H1 (cell line): ENCODE data around the gene PMEPA1. TPM values are rescaled to one million over a fixed set of nuclear protein-coding genes. Genes with fewer than 3 reads are reported as not detected.

Experiments
- CTCF ChIA-PET: fragments of 300-600 bp; sonication (Branson Sonifier 250); formaldehyde crosslinking; loops from one replicate; lab custom pipeline; 2021; ENCODE audit not compliant: partially characterized antibody; lab: Charles Lee
- POLR2A ChIA-PET: fragments of 300-600 bp; sonication (Branson Sonifier 250); formaldehyde crosslinking; loops from one replicate; lab custom pipeline; 2021; ENCODE audit warnings: inconsistent platforms; ENCODE audit not compliant: partially characterized antibody; lab: Charles Lee
- DNase-seq, 2 experiments: peaks; one replicate each; pipeline versions ENCODE4 v3.0.0 to v3.0.0-alpha.2; 2010 to 2022; ENCODE audit warnings: low spot score in 2 of 2, low read depth in 1 of 2, mixed read lengths in 1 of 2
- FAIRE-seq: peaks from 2 replicates; lab custom pipeline; 2011; peaks lifted over from hg19 to GRCh38; lab: Jason Lieb, UNC
- H2AFZ ChIP-seq: 2 replicates; pipeline ENCODE4 v1.8.1; 2012; ENCODE audit warnings: low read length, inconsistent platforms
- H2AK5ac ChIP-seq: 2 replicates; pipeline ENCODE4 v1.6.1; 2013; ENCODE audit warnings: low read depth, low read length
- H2BK120ac ChIP-seq: replicated peaks from 2 replicates; pipeline ENCODE3; 2013; ENCODE audit warnings: low read depth, low read length, inconsistent platforms
- H2BK12ac ChIP-seq: 2 replicates; pipeline ENCODE4 v1.6.1; 2013; ENCODE audit warnings: low read depth, low read length
- H2BK15ac ChIP-seq: 2 replicates; pipeline ENCODE4 v1.6.1; 2013; ENCODE audit warnings: low read length
- H2BK20ac ChIP-seq: 2 replicates; pipeline ENCODE4 v1.6.1; 2013; ENCODE audit warnings: low read length
- H2BK5ac ChIP-seq: 2 replicates; pipeline ENCODE4 v1.6.1; 2013; ENCODE audit warnings: low read depth, low read length
- H3K14ac ChIP-seq: 2 replicates; pipeline ENCODE4 v1.6.1; 2013; ENCODE audit warnings: inconsistent platforms; ENCODE audit not compliant: insufficient read length
- H3K18ac ChIP-seq: 2 replicates; pipeline ENCODE4 v1.6.1; 2013; ENCODE audit warnings: low read length; ENCODE audit errors: extremely low read depth
- H3K23ac ChIP-seq: 2 replicates; pipeline ENCODE4 v1.6.1; 2013; ENCODE audit warnings: inconsistent platforms; ENCODE audit not compliant: insufficient read length
- H3K23me2 ChIP-seq: 2 replicates; pipeline ENCODE4 v1.6.1; 2013; ENCODE audit warnings: low read depth, low read length
- H3K27ac ChIP-seq: 2 replicates; pipeline ENCODE4 v1.6.1; 2011; ENCODE audit warnings: low read depth, low read length, inconsistent platforms
- H3K27me3 ChIP-seq, 4 experiments: replicated peaks in 1 of 4; 1 replicate in 1 of 4; 2 replicates in 3 of 4; pipeline versions ENCODE4 v1.6.1 to v1.8.1; 2011 to 2013; ENCODE audit warnings: low read length in 3 of 4, mild to moderate bottlenecking in 3 of 4, inconsistent platforms in 2 of 4, mixed read lengths in 2 of 4, moderate library complexity in 1 of 4; ENCODE audit not compliant: control insufficient read depth in 3 of 4, insufficient read depth in 3 of 4; ENCODE audit errors: extremely low read depth in 1 of 4
- H3K36me3 ChIP-seq, 4 experiments: 2 replicates each; pipeline versions ENCODE4 v1.6.1 to v1.8.1; 2011 to 2013; ENCODE audit warnings: mild to moderate bottlenecking in 4 of 4, low read length in 3 of 4, moderate library complexity in 2 of 4, control low read depth in 1 of 4, inconsistent platforms in 1 of 4; ENCODE audit not compliant: insufficient read depth in 4 of 4, control insufficient read depth in 2 of 4
- H3K4ac ChIP-seq: replicated peaks from 2 replicates; pipeline ENCODE3; 2013; ENCODE audit warnings: low read length, low read depth, mixed read lengths, inconsistent platforms; ENCODE audit not compliant: insufficient read length
- H3K4me1 ChIP-seq, 4 experiments: replicated peaks in 1 of 4; 1 replicate in 1 of 4; 2 replicates in 3 of 4; pipeline versions ENCODE4 v1.6.1 to v1.8.1; 2011 to 2013; ENCODE audit warnings: low read length in 3 of 4, inconsistent platforms in 2 of 4, mixed read lengths in 1 of 4; ENCODE audit not compliant: insufficient read depth in 4 of 4, control insufficient read depth in 3 of 4
- H3K4me2 ChIP-seq, 2 experiments: 2 replicates each; pipeline versions ENCODE4 v1.6.1 to v1.8.1; 2011 to 2013; ENCODE audit warnings: low read depth in 2 of 2, low read length in 2 of 2, control low read depth in 1 of 2, inconsistent platforms in 1 of 2, mild to moderate bottlenecking in 1 of 2; ENCODE audit not compliant: insufficient read depth in 1 of 2
- H3K4me3 ChIP-seq, 4 experiments: fragments of 200-600, 300-600 bp in 1 of 4; sonication (generic), shearing (Covaris generic), sonication (Bioruptor Twin) in 1 of 4; 2 replicates each; pipeline versions ENCODE4 v1.5.1 to v1.8.1; 2011 to 2016; ENCODE audit warnings: low read length in 4 of 4, low read depth in 3 of 4, control low read depth in 2 of 4, inconsistent platforms in 2 of 4, mild to moderate bottlenecking in 2 of 4, mixed read lengths in 1 of 4, moderate library complexity in 1 of 4; ENCODE audit not compliant: insufficient read depth in 2 of 4; ENCODE audit errors: extremely low read depth in 1 of 4
- H3K56ac ChIP-seq: replicated peaks from 2 replicates; pipeline ENCODE3; 2013; ENCODE audit warnings: low read depth, mild to moderate bottlenecking, mixed read lengths, low read length, inconsistent platforms; ENCODE audit not compliant: insufficient read length
- H3K79me1 ChIP-seq: 2 replicates; pipeline ENCODE4 v1.6.1; 2013; ENCODE audit warnings: low read depth, low read length, control low read depth
- H3K79me2 ChIP-seq, 2 experiments: 2 replicates each; pipeline versions ENCODE4 v1.6.1 to v1.8.1; 2012 to 2013; ENCODE audit warnings: low read length in 2 of 2, mild to moderate bottlenecking in 2 of 2, inconsistent platforms in 1 of 2; ENCODE audit not compliant: insufficient read depth in 2 of 2, control insufficient read depth in 1 of 2
- H3K9ac ChIP-seq, 4 experiments: replicated peaks in 1 of 4; 1 replicate in 1 of 4; 2 replicates in 3 of 4; pipeline versions ENCODE4 v1.6.1 to v1.8.1; 2011 to 2013; ENCODE audit warnings: low read depth in 3 of 4, low read length in 3 of 4, control low read depth in 2 of 4, mild to moderate bottlenecking in 2 of 4, moderate library complexity in 2 of 4, inconsistent platforms in 1 of 4; ENCODE audit errors: extremely low read depth in 1 of 4
- H3K9me3 ChIP-seq, 2 experiments: 2 replicates each; pipeline versions ENCODE4 v1.6.1 to v1.8.1; 2012 to 2013; ENCODE audit warnings: mild to moderate bottlenecking in 2 of 2, moderate library complexity in 2 of 2, control low read depth in 1 of 2, inconsistent platforms in 1 of 2, low read depth in 1 of 2, low read length in 1 of 2, mixed read lengths in 1 of 2; ENCODE audit not compliant: insufficient read depth in 2 of 2
- H4K20me1 ChIP-seq, 2 experiments: replicated peaks in 1 of 2; 2 replicates each; pipeline versions ENCODE3 to v1.8.1; 2011 to 2013; ENCODE audit warnings: inconsistent platforms in 2 of 2, low read length in 2 of 2, mild to moderate bottlenecking in 1 of 2; ENCODE audit not compliant: insufficient read depth in 2 of 2, control insufficient read depth in 1 of 2
- H4K5ac ChIP-seq: 2 replicates; pipeline ENCODE4 v1.6.1; 2013; ENCODE audit warnings: low read length, low read depth, mixed read lengths, inconsistent platforms; ENCODE audit not compliant: insufficient read length
- H4K8ac ChIP-seq: 2 replicates; pipeline ENCODE4 v1.8.0; 2013; ENCODE audit warnings: mild to moderate bottlenecking, moderate library complexity, low read length, inconsistent platforms; ENCODE audit not compliant: insufficient read depth; ENCODE audit errors: extremely low read depth
- H4K91ac ChIP-seq: replicated peaks from 2 replicates; pipeline ENCODE3; 2013; ENCODE audit warnings: low read length, mixed read lengths, inconsistent platforms; ENCODE audit not compliant: insufficient read length
- BACH1 ChIP-seq: IDR thresholded peaks from 2 replicates; pipeline ENCODE4 v1.6.1; 2012; ENCODE audit warnings: low read length, improper control_type of control experiment
- CBX8 ChIP-seq: fragments of 300-800, 300-1000 bp; sonication (generic); IDR thresholded peaks from 2 replicates; pipeline ENCODE4 v1.7.1; 2016; ENCODE audit warnings: low read depth, low read length, borderline replicate concordance
- GABPA ChIP-seq: IDR thresholded peaks from 2 replicates; pipeline ENCODE4 v1.6.1; 2011; ENCODE audit warnings: mild to moderate bottlenecking, low read length, moderate library complexity, borderline replicate concordance; ENCODE audit not compliant: insufficient read depth
- TBP ChIP-seq: IDR thresholded peaks from 2 replicates; pipeline ENCODE4 v1.6.1; 2011; ENCODE audit warnings: low read depth, low read length, improper control_type of control experiment
- WGBS, 2 experiments: shearing (Covaris generic) in 1 of 2; methylation state at CpG; one replicate each; pipeline versions ENCODE4 v1.1.6 to v1.1.7; 2013 to 2015; ENCODE audit warnings: low lambda C conversion rate in 2 of 2, mixed read lengths in 2 of 2, inconsistent platforms in 1 of 2, low coverage in 1 of 2, missing lambda C conversion rate in 1 of 2; ENCODE audit not compliant: insufficient replicate concordance in 2 of 2, insufficient coverage in 1 of 2, insufficient read length in 1 of 2; ENCODE audit errors: extremely low coverage in 1 of 2, missing lambda C conversion rate in 1 of 2; 5-methylcytosine and 5-hydroxymethylcytosine counted together
- polyA plus RNA-seq, 7 experiments: library from polyadenylated mRNA; depleted of rRNA in 3 of 7; stranded (reverse) in 5 of 7; unstranded in 2 of 7; fragments of >200 nt in 5 of 7; fragments of 200-250 nt in 2 of 7; gene quantifications; 1 replicate in 5 of 7; 2 replicates in 1 of 7; 4 replicates in 1 of 7; pipeline versions ENCODE4 v1.2.1 to v1.2.3, GENCODE V29; 2011 to 2013; ENCODE audit warnings: missing spikeins in 2 of 7, mixed read lengths in 2 of 7
- total RNA-seq: library from RNA; stranded (reverse); fragmentation: NEBNext Ultra II Directional; extraction: Animal tissue kit (Norgen Biotek cat#: 25700); gene quantifications from 2 replicates; pipeline ENCODE4 v1.2.1, GENCODE V29; 2021
- TF ChIP-seq, protein P1 (sequence below): IDR thresholded peaks from 2 replicates; pipeline ENCODE4 v1.6.1; 2011; ENCODE audit warnings: low read length, improper control_type of control experiment
- TF ChIP-seq, protein P2 (sequence below): IDR thresholded peaks from 2 replicates; pipeline ENCODE4 v1.6.1; 2012; ENCODE audit warnings: inconsistent platforms

PMEPA1 gene
- total and polyA plus RNA-seq, 2 of the 8 experiments (the other 6 are each of a cell fraction or from before 2014, with no cell fraction given): 12.7 to 20.5 TPM

DNA sequence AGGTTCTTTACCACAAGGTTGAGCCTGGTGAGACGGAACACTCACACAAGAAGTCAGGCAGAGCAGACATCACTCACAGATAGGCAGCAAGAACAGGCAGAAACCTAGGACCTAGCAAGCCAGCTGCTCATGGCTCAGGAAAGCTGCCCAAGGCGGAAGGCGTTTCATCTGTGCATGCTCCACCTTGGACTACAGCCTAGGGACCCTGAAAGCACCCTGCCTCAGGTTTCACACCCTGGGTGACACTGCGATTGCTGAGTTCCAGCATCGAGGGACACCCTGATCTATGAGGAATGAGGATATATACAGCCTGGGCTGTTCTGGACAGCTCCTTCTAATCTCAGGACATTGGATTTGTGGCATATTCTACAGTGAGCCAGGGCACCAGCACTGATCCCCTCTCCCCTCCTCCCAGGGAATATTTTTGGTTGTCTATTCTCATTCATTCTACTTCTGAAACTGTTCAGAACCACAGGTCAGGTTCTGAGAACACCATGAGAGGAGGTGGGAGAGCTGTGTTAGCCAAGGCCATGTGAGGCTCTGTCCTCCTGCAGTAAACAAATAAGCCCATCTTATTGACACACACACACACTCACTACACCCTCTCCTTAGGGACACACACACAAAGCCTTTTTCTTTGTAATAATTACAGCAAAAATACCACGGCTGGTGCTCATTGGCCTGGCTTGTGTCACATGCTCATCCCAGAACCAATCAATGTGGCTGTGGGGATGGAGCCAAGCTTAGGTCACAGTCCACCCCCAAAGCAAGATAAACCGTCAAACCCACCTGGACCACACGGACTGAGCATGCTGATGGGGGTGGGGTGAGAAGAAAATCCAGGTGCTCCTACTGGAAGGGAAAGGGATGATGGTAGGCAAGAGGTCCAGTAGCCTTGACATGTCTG is 26.3 kb upstream of the PMEPA1 start:
- Histone ChIP-seq H3K9ac (no peak overlapping the region), H2AK5ac (no peak overlapping the region), H2BK12ac (0 out of 2 replicates have a peak overlapping the region, but pooled peaks have one; percentile 33), H3K4me2 (no peak overlapping the region), H3K4me1 (peaks cover 0 to 5% (median 2%) of the 10 kb centered on the region in 4 experiments; a peak in 3 of 7 replicates), H3K9me3 (no peaks in the 10 kb centered on the region), H4K8ac (no peak overlapping the region), H3K36me3 (no peaks in the 10 kb centered on the region), H3K23ac (no peak overlapping the region), H3K27me3 (no peaks in the 10 kb centered on the region), H3K23me2 (no peaks in the 10 kb centered on the region), H2BK5ac (no peak overlapping the region), H2AFZ (no peak overlapping the region), H3K79me2 (no peaks in the 10 kb centered on the region), H3K79me1 (no peaks in the 10 kb centered on the region), H2BK120ac (no peak overlapping the region), H3K18ac (no peak overlapping the region), H2BK20ac (no peak overlapping the region), H4K5ac (no peak overlapping the region), H3K27ac (no peak overlapping the region), H4K91ac (no peak overlapping the region), H3K14ac (no peak overlapping the region), H2BK15ac (peak overlapping the region; percentile 25; the same call in 1 of the 2 replicates), H3K56ac (no peak overlapping the region), H4K20me1 (no peaks in the 10 kb centered on the region), H3K4ac (no peak overlapping the region), H3K4me3 (no peak overlapping the region)
- TF ChIP-seq, protein P1, sequence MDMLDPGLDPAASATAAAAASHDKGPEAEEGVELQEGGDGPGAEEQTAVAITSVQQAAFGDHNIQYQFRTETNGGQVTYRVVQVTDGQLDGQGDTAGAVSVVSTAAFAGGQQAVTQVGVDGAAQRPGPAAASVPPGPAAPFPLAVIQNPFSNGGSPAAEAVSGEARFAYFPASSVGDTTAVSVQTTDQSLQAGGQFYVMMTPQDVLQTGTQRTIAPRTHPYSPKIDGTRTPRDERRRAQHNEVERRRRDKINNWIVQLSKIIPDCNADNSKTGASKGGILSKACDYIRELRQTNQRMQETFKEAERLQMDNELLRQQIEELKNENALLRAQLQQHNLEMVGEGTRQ: 0 out of 2 replicates have a peak, but pooled peaks have one; percentile 22
- TF ChIP-seq GABPA: no peak
- no peak for TF ChIP-seq CBX8
- no peak for TF ChIP-seq BACH1
- TF ChIP-seq, protein P2, sequence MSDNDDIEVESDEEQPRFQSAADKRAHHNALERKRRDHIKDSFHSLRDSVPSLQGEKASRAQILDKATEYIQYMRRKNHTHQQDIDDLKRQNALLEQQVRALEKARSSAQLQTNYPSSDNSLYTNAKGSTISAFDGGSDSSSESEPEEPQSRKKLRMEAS: peak; percentile 69
- no peak for TF ChIP-seq TBP
- ChIA-PET POLR2A (interaction anchor here (1.4 to 1.5 kb wide), 2 partner anchors 10 to 28 kb away, joined by 4 read pairs; no protein-coding TSS in a partner anchor), CTCF (interaction anchor here (1.0 to 1.2 kb wide), 3 partner anchors 57 to 365 kb away, joined by 3 read pairs; no protein-coding TSS in a partner anchor)
- WGBS, 2 experiments: 96% methylated on average over 8 of the region's 8 CpGs; no CpG with 5 or more reads in 1 of the 2 experiments
- DNase-seq (no peak), FAIRE-seq (no peak)
